BE2C (cell line): ENCODE measurements around the gene ACSBG1.

ENCODE experiments used
- DNase-seq: peaks from one replicate; pipeline ENCODE4 v3.0.0-alpha.2; 2020
- H3K27me3 ChIP-seq: fragments of 250-450 bp; sonication (Bioruptor Pico); 2 replicates; pipeline ENCODE4 v1.5.1; 2020; ENCODE audit warnings: mild to moderate bottlenecking
- H3K36me3 ChIP-seq: fragments of 250-450 bp; sonication (Bioruptor Pico); 2 replicates; pipeline ENCODE4 v1.5.1; 2020; ENCODE audit warnings: mild to moderate bottlenecking
- H3K4me1 ChIP-seq: fragments of 250-450 bp; sonication (Bioruptor Pico); 2 replicates; pipeline ENCODE4 v1.5.1; 2020
- H3K4me3 ChIP-seq: 2 replicates; pipeline ENCODE4 v1.5.1; 2011; ENCODE audit warnings: low read depth, low read length
- H3K9me3 ChIP-seq: fragments of 250-450 bp; sonication (Bioruptor Pico); 2 replicates; pipeline ENCODE4 v1.5.1; 2020
- CTCF ChIP-seq: IDR thresholded peaks from 2 replicates; pipeline ENCODE4 v1.5.1; 2012; ENCODE audit warnings: mild to moderate bottlenecking, low read depth, low read length

The ACSBG1 gene

GRCh38 chr15:78179906-78180305 lies 54.5 kb downstream of the ACSBG1 start:
- DNase-seq, result no peak
- Histone ChIP-seq H3K27me3 (no peaks in the 10 kb centered on the region), H3K4me3 (no peak overlapping the region), H3K9me3 (no peaks in the 10 kb centered on the region), H3K4me1 (no peaks in the 10 kb centered on the region), H3K36me3 (no peaks in the 10 kb centered on the region)
- no peak for TF ChIP-seq CTCF

GRCh38 chr15:78179286-78179840 lies 55.0 kb downstream of the ACSBG1 start:
- Histone ChIP-seq H3K9me3 (no peaks in the 10 kb centered on the region), H3K36me3 (no peaks in the 10 kb centered on the region), H3K4me1 (no peaks in the 10 kb centered on the region), H3K4me3 (no peak overlapping the region), H3K27me3 (no peaks in the 10 kb centered on the region)
- no peak for DNase-seq
- TF ChIP-seq CTCF, result no peak

- no peaks in the 10 kb centered on the region for H3K36me3 ChIP-seq
- no peak for TF ChIP-seq CTCF
- no peak overlapping the region for H3K4me3 ChIP-seq
- H3K9me3 ChIP-seq, result no peaks in the 10 kb centered on the region
- no peak for DNase-seq
- no peaks in the 10 kb centered on the region for H3K27me3 ChIP-seq
- H3K4me1 ChIP-seq, result no peaks in the 10 kb centered on the region
Observed at GRCh38 chr15:78178064-78178463, 56.3 kb downstream of the ACSBG1 start.

GRCh38 chr15:78177447-78177873 lies 56.9 kb downstream of the ACSBG1 start:
- H3K36me3 ChIP-seq, result no peaks in the 10 kb centered on the region
- TF ChIP-seq CTCF, result peak; percentile 87
- peak; percentile 67 for DNase-seq

GRCh38 chr15:78175330-78175729 lies 59.0 kb downstream of the ACSBG1 start:
- H3K4me3 ChIP-seq, result no peak overlapping the region
- peaks cover 19% of the 10 kb centered on the region for H3K36me3 ChIP-seq
- no peaks in the 10 kb centered on the region for H3K27me3 ChIP-seq
- no peak for TF ChIP-seq CTCF
- no peak for DNase-seq
- no peaks in the 10 kb centered on the region for H3K9me3 ChIP-seq
- H3K4me1 ChIP-seq, result no peaks in the 10 kb centered on the region

More at GRCh38 chr15:78177447-78177873, 56.9 kb downstream of the ACSBG1 start:
- Histone ChIP-seq H3K27me3 (no peaks in the 10 kb centered on the region), H3K4me3 (no peak overlapping the region), H3K9me3 (no peaks in the 10 kb centered on the region), H3K4me1 (no peaks in the 10 kb centered on the region)

- H3K4me3 ChIP-seq, result no peak overlapping the region
- no peaks in the 10 kb centered on the region for H3K4me1 ChIP-seq
- DNase-seq, result no peak
- no peak for TF ChIP-seq CTCF
- H3K9me3 ChIP-seq, result no peaks in the 10 kb centered on the region
- no peaks in the 10 kb centered on the region for H3K27me3 ChIP-seq
- peaks cover 24% of the 10 kb centered on the region for H3K36me3 ChIP-seq
Observed at GRCh38 chr15:78174401-78174800, 60.0 kb downstream of the ACSBG1 start.
